ENCODE results near the gene ARR3. TPM values are rescaled to one million over a fixed set of nuclear protein-coding genes. Genes with fewer than 3 reads are reported as not detected.

The ARR3 gene
- total RNA-seq, result 9.8 TPM

GRCh38 chrX:70268034-70268433, at the start of gene ARR3:
Gene ARR3, plus strand, starts transcription at chrX:70268334. Its CDS starts 1,052 bp downstream, at chrX:70269386.

GRCh38 chrX:70234355-70234754, 33.8 kb upstream of the ARR3 start, which contains the start of gene AWAT1:
Gene AWAT1, plus strand, starts transcription at chrX:70234655. Its CDS starts 41 bp downstream, at chrX:70234696.

GRCh38 chrX:70260104-70260503, 8.0 kb upstream of the ARR3 start, which contains the start of gene P2RY4:
Gene P2RY4, minus strand, starts transcription at chrX:70260204. Its CDS starts 580 bp downstream, at chrX:70259624.

GRCh38 chrX:70281951-70282350, 13.8 kb downstream of the ARR3 start, which contains the start of gene RAB41:
Gene RAB41, plus strand, starts transcription at chrX:70282172. Its CDS starts 46 bp downstream, at chrX:70282218.

GRCh38 chrX:70289793-70290770, 21.9 kb downstream of the ARR3 start, which contains the start of the genes KIF4A and PDZD11:
Gene KIF4A, plus strand, starts transcription at chrX:70290104. Its CDS starts 355 bp downstream, at chrX:70290459.
Gene PDZD11, minus strand, starts transcription at chrX:70289927. Its CDS starts 586 bp downstream, at chrX:70289341.

Other genes starting within 250 kb of the ARR3 start
- gene AWAT2, start 218.4 kb upstream of the ARR3 start, total RNA-seq, result not detected
- not detected for gene OTUD6A, start 205.9 kb upstream of the ARR3 start, total RNA-seq
- 74.4 TPM for gene IGBP1, start 134.9 kb upstream of the ARR3 start, total RNA-seq
- gene DGAT2L6, start 90.9 kb upstream of the ARR3 start, total RNA-seq, result not detected
- gene AWAT1, start 33.7 kb upstream of the ARR3 start, total RNA-seq, result not detected
- gene P2RY4, start 8.1 kb upstream of the ARR3 start, total RNA-seq, result 0.82 TPM
- not detected for gene RAB41, start 13.8 kb downstream of the ARR3 start, total RNA-seq
- 43.7 TPM for gene PDZD11, start 21.6 kb downstream of the ARR3 start, total RNA-seq
- gene KIF4A, start 21.8 kb downstream of the ARR3 start, total RNA-seq, result 7.6 TPM
- gene GDPD2, start 155.0 kb downstream of the ARR3 start, total RNA-seq, result 7.5 TPM
- 67.5 TPM for gene DLG3, start 176.5 kb downstream of the ARR3 start, total RNA-seq

Data from camera-type eye (tissue), 1 donor.